ENCODE results near the gene ARHGAP15.

The ARHGAP15 gene

DNA sequence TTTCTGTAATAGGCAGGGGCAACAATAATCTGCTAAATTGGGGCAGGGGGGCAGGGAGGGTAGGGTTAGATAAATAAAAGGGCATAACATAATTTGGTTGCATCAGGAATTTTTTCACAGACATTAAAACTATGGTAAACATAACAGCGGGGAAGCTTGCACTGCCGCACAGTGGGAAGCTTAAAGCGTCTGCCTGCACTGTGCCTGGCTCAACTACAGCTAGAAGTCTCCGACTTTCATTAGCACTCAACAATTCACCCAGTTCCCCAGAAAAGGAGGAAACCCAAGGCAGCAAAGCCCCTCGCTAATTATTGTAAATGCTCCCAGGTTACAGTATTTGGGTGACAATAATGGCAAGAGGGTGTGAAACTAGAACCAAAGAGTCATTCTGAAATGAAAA is 562.9 kb downstream of the ARHGAP15 start:
- TF ChIP-seq, protein P1, sequence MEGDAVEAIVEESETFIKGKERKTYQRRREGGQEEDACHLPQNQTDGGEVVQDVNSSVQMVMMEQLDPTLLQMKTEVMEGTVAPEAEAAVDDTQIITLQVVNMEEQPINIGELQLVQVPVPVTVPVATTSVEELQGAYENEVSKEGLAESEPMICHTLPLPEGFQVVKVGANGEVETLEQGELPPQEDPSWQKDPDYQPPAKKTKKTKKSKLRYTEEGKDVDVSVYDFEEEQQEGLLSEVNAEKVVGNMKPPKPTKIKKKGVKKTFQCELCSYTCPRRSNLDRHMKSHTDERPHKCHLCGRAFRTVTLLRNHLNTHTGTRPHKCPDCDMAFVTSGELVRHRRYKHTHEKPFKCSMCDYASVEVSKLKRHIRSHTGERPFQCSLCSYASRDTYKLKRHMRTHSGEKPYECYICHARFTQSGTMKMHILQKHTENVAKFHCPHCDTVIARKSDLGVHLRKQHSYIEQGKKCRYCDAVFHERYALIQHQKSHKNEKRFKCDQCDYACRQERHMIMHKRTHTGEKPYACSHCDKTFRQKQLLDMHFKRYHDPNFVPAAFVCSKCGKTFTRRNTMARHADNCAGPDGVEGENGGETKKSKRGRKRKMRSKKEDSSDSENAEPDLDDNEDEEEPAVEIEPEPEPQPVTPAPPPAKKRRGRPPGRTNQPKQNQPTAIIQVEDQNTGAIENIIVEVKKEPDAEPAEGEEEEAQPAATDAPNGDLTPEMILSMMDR (conservative IDR thresholded peaks at IDR 0.05), result no peak

DNA sequence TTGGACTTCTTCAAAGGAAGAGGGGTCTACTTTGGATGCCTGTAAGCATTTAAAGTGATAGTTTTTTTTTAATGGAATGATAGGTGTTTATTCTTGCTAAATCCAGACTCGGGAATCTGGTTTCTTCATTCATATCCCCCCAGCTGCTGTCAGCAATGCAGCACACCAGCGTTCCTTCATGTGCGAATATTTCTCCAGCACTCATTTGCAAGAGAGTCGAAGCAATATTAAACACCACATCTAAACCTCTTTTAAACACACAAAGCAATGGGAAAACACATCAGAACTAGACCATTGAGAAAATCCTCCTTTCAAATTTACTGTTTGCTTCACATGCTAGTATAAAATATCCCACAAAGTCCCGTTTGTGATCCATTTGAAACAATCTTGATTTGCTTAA is 563.7 kb downstream of the ARHGAP15 start:
- TF ChIP-seq, protein P1 (conservative IDR thresholded peaks at IDR 0.05), result no peak
- H3K27ac ChIP-seq, result no peak overlapping the region

More for the DNA sequence above, 562.9 kb downstream of the ARHGAP15 start:
- H3K27ac ChIP-seq, result no peak overlapping the region

DNA sequence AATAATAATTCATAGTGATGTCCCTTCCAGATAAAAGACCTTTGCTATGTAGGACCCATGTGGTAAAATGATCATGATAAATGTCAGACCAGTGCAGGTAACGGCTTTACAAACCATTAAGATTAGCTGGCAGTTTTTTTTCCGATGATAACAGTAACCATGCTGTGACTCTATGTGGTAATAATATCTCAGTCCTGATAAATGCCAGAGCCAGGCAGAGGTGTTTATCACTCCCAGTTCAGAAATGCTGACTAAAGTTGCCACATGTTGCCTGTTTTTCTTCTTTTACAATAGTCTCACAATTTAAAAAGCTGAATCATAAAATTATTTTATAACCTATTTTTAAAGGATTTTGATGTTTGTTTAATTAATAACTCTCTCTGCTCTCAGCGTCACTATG is 565.1 kb downstream of the ARHGAP15 start:
- H3K27ac ChIP-seq, result no peak overlapping the region
- TF ChIP-seq, protein P1 (conservative IDR thresholded peaks at IDR 0.05), result no peak

DNA sequence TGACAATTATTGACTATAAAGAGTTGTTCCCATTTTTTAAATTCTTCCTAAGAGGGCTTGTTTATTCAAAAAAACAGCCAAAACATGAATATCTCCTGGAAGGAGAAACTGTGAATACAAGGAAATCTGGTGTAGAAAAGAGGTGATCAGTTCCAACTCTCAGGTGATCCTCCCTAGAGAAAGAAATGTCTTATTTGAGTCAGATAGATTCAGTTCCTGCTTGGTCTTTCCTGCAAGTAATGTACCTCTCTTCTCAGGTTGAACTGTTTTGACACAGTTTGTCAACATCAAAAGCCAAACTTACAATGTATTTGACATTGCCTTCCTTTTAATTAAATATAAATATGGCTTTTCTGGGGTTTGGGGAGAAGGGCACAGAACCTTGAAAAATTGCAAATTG is 567.4 kb downstream of the ARHGAP15 start:
- TF ChIP-seq, protein P1 (conservative IDR thresholded peaks at IDR 0.05), result no peak
- no peak overlapping the region for H3K27ac ChIP-seq

DNA sequence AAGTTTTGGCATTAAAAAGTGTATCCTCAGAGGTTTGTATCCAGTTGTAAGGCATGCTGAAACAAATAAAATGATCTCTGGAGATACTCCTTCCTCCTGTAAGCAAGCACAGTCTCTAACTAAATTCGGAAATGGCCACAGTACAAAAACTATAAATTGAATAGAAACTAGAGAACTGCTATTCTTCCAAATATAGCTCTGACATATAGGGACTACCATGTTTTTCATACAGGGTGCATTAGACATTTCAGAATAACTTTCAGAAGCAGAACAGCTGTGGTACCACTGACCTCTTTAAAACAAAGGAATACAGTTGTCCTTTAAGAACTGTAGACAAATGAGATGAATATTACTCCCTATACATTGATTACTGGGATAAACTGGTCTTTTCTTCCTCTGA is 568.5 kb downstream of the ARHGAP15 start:
- TF ChIP-seq, protein P1 (conservative IDR thresholded peaks at IDR 0.05), result no peak
- H3K27ac ChIP-seq, result no peak overlapping the region

DNA sequence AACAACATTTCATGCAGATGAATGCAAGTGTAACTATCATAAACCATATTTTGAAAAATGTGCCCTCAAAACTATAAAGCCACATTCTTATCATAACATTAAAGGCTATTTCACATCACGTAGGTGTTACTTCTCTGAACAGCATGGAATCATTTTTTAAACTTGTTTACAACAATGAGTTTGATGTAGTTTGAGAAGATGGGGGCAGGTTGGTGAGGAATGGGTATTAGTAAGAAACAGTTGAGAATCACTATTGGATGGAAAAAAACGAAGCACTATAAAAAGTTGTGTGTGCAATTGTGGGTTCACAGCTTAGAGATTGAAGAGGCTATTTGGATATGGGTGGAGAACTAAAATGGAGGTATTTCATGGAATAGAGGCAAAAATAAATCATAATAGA is 569.1 kb downstream of the ARHGAP15 start:
- no peak overlapping the region for H3K27ac ChIP-seq
- TF ChIP-seq, protein P1 (conservative IDR thresholded peaks at IDR 0.05), result no peak

DNA sequence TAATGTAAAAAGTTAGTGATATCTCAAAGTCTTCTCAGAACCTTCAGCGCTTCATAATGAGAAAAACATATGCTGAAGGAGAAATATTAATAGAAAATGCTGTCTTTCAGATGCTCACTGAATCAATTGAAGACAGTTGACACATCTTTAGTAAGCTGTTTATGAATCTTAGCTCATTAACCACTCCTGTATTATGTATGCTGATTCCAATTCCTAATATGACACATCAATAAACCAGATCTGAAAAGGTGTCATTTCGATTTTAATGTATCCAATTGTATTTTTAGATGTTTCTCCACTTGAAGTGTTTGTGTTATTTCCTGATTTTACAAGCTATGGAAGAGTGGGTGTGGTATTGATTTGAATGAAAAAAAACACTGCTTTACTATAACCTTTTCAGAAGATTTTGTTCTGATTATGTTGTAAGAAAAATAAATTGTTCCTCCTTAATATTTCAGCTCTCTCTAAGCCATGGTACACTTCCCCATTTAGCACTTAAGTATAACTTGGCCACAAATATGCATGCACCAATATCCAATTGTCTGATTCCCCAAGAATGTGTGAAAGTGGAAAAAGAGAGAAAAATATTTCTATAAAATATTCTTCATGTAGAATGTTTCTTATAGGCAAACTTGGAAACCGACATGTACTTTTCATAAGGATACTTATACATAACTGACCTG is 569.8 kb downstream of the ARHGAP15 start:
- H3K27ac ChIP-seq, result no peak overlapping the region
- TF ChIP-seq, protein P1 (conservative IDR thresholded peaks at IDR 0.05), result no peak
